BE2C (cell line): ENCODE measurements around the gene GLT8D2.

ENCODE experiments used
- DNase-seq: peaks from one replicate; pipeline ENCODE4 v3.0.0-alpha.2; 2020
- H3K27me3 ChIP-seq: fragments of 250-450 bp; sonication (Bioruptor Pico); 2 replicates; pipeline ENCODE4 v1.5.1; 2020; ENCODE audit warnings: mild to moderate bottlenecking
- H3K36me3 ChIP-seq: fragments of 250-450 bp; sonication (Bioruptor Pico); 2 replicates; pipeline ENCODE4 v1.5.1; 2020; ENCODE audit warnings: mild to moderate bottlenecking
- H3K4me1 ChIP-seq: fragments of 250-450 bp; sonication (Bioruptor Pico); 2 replicates; pipeline ENCODE4 v1.5.1; 2020
- H3K4me3 ChIP-seq: 2 replicates; pipeline ENCODE4 v1.5.1; 2011; ENCODE audit warnings: low read depth, low read length
- H3K9me3 ChIP-seq: fragments of 250-450 bp; sonication (Bioruptor Pico); 2 replicates; pipeline ENCODE4 v1.5.1; 2020
- TF ChIP-seq, protein P1 (sequence below): IDR thresholded peaks from 2 replicates; pipeline ENCODE4 v1.5.1; 2012; ENCODE audit warnings: mild to moderate bottlenecking, low read depth, low read length

Gene GLT8D2

DNA sequence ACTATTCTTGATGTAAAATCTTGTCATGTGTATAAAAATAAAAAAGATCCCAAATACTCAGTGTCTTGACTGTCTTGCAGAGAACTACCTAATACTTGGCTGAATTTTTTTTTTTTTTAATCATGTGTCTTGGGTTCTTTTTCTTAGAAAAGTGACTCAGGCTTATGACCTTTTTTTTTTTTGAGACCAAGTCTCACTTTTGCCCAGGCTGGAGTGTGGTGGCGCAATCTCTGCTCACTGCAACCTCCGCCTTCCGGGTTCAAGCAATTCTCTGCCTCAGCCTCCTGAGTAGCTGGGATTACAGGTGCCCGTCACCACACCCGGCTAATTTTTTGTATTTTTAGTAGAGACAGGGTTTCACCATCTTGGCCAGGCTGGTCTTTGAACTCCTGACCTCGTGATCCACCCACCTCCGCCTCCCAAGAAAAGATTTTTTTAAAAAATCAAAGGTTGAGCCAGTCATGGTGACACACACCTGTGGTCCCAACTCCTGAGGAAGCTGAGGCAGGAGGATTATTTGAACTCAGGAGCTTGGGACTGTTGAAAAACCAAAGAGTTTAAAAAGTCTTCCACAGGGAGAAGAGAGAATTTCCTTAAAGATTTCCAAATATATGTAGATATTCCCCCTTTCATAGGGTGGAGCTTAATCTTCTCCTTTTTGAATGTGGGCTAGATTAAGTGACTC lies 102.0 kb downstream of the GLT8D2 start:
- no peaks in the 10 kb centered on the region for H3K4me1 ChIP-seq
- no peak for DNase-seq
- TF ChIP-seq, protein P1, sequence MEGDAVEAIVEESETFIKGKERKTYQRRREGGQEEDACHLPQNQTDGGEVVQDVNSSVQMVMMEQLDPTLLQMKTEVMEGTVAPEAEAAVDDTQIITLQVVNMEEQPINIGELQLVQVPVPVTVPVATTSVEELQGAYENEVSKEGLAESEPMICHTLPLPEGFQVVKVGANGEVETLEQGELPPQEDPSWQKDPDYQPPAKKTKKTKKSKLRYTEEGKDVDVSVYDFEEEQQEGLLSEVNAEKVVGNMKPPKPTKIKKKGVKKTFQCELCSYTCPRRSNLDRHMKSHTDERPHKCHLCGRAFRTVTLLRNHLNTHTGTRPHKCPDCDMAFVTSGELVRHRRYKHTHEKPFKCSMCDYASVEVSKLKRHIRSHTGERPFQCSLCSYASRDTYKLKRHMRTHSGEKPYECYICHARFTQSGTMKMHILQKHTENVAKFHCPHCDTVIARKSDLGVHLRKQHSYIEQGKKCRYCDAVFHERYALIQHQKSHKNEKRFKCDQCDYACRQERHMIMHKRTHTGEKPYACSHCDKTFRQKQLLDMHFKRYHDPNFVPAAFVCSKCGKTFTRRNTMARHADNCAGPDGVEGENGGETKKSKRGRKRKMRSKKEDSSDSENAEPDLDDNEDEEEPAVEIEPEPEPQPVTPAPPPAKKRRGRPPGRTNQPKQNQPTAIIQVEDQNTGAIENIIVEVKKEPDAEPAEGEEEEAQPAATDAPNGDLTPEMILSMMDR, result no peak
- no peaks in the 10 kb centered on the region for H3K9me3 ChIP-seq
- H3K27me3 ChIP-seq, result no peaks in the 10 kb centered on the region
- no peak overlapping the region for H3K4me3 ChIP-seq
- peaks cover 97% of the 10 kb centered on the region for H3K36me3 ChIP-seq

- H3K27me3 ChIP-seq, result no peaks in the 10 kb centered on the region
- H3K36me3 ChIP-seq, result peaks cover 98% of the 10 kb centered on the region
- TF ChIP-seq, protein P1, result no peak
- H3K4me3 ChIP-seq, result no peak overlapping the region
- DNase-seq, result no peak
- H3K4me1 ChIP-seq, result no peaks in the 10 kb centered on the region
- H3K9me3 ChIP-seq, result no peaks in the 10 kb centered on the region
Measured at GRCh38 chr12:103944964-103945363, 105.0 kb downstream of the GLT8D2 start.
